ENCODE measurements around the gene S100A16. TPM values are rescaled to one million over a fixed set of nuclear protein-coding genes. Genes with fewer than 3 reads are reported as not detected.

S100A16 gene
- total RNA-seq, 6 donors from 2014 or later: 33.5 to 133 (median 55.7) TPM

DNA sequence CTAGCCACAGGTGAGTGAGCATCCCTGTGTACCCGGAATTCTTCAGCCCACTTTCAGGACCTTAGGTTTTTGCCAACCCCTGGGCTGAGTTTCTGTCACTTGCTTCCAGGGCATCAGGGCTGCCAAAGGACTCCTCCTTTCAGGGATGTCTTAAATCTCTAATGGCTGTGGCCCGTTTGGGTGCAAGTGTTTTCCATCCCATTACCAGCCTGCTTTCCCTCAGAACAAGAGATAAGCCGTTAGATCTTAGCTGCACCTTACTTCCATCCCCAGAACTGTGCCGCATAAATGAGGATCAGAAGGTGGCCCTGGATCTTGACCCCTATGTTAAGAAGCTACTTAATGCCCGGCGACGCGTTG, 46.2 kb upstream of the S100A16 start:
- no peak for DNase-seq
- no peak for ATAC-seq (ENCODE audit: low FRiP score in 2 of 2)
- Histone ChIP-seq H3K9me3 (no peaks in the 10 kb centered on the region), H3K4me1 (peaks cover 8 to 18% (median 13%) of the 10 kb centered on the region in 4 donors), H3K27me3 (no peaks in the 10 kb centered on the region), H3K27ac (peak overlapping the region; percentile 92 to 99 (median 94)), H3K4me3 (peak overlapping the region; percentile 48 to 95 (median 77)), H3K36me3 (peaks cover 21 to 37% (median 33%) of the 10 kb centered on the region in 4 donors)
- 35 to 45% methylated on average over 7 to 8 of the region's 8 CpGs for WGBS, 2 donors
- TF ChIP-seq POLR2AphosphoS5 (IDR thresholded peaks at IDR 0.05) (no peak), POLR2A (IDR thresholded peaks at IDR 0.05) (no peak)
- TF ChIP-seq, protein P1, sequence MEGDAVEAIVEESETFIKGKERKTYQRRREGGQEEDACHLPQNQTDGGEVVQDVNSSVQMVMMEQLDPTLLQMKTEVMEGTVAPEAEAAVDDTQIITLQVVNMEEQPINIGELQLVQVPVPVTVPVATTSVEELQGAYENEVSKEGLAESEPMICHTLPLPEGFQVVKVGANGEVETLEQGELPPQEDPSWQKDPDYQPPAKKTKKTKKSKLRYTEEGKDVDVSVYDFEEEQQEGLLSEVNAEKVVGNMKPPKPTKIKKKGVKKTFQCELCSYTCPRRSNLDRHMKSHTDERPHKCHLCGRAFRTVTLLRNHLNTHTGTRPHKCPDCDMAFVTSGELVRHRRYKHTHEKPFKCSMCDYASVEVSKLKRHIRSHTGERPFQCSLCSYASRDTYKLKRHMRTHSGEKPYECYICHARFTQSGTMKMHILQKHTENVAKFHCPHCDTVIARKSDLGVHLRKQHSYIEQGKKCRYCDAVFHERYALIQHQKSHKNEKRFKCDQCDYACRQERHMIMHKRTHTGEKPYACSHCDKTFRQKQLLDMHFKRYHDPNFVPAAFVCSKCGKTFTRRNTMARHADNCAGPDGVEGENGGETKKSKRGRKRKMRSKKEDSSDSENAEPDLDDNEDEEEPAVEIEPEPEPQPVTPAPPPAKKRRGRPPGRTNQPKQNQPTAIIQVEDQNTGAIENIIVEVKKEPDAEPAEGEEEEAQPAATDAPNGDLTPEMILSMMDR (IDR thresholded peaks at IDR 0.05): no peak

DNA sequence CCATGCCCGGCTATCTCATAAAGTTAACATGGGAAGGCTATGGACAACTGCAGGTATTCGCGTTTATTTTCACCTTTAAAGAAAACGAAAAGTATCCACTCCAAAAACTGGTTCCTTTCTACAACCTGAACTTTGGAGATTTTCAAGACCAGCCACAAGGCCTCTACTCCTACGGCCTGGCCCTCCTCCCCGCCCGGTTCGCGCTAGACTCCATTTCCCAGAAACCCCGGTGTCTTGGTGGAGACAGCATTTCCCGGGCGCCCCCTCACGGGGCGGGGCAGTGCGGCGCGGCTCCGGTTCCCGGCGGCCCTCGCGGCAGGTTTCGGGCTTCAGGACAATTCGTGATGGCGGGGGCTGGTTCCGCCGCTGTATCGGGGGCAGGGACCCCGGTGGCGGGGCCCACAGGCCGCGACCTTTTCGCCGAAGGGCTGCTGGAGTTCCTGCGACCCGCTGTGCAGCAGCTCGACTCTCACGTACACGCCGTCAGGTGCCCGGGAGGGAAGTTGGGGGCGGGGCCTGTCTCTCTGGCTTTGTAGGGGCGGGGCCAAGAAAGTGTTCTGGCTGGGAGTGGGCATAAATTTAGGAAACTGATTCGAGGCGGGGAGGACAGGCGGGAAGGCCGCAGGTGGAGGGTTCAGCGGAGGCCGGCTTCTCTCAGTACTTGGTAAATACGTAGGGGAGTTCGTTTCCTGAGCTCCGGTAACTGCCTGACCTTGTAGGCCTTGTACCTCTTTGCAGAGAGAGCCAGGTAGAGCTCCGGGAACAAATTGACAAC, 45.6 kb upstream of the S100A16 start, which contains the start of gene SNAPIN:
Gene SNAPIN, plus strand, starts transcription at position 304 of the 775 bp plus-strand sequence. Its CDS starts 41 bp downstream, at position 345.
- peaks cover 15 to 31% (median 29%) of the 10 kb centered on the region in 4 donors for H3K36me3 ChIP-seq
- H3K9me3 ChIP-seq: no peaks in the 10 kb centered on the region
- H3K27me3 ChIP-seq: no peaks in the 10 kb centered on the region
- DNase-seq (peak; percentile 93 to 98), ATAC-seq (ENCODE audit: low FRiP score in 2 of 2) (peak; percentile 97 to 99)
- 3 to 10% methylated on average over 10 to 51 of the region's 53 CpGs for WGBS, 2 donors
- H3K4me3 ChIP-seq: peak within 1 kb of the TSS; percentile 48 to 95 (median 77)
- H3K4me1 ChIP-seq: peaks cover 8 to 18% (median 13%) of the 10 kb centered on the region in 4 donors
- TF ChIP-seq EP300 (IDR thresholded peaks at IDR 0.05) (peak in 1 of 4 donors; percentile 66), POLR2AphosphoS5 (IDR thresholded peaks at IDR 0.05) (peak; percentile 82 to 83), POLR2A (IDR thresholded peaks at IDR 0.05) (peak in 3 of 4 donors; percentile 35 to 83 (median 47))
- TF ChIP-seq, protein P1 (IDR thresholded peaks at IDR 0.05): peak in 3 of 6 experiments; percentile 19 to 23 (median 20)
- peak within 1 kb of the TSS; percentile 92 to 99 (median 94) for H3K27ac ChIP-seq

- peaks cover 15 to 28% (median 21%) of the 10 kb centered on the region in 4 donors for H3K4me1 ChIP-seq
- DNase-seq: peak in 1 of 2 donors; percentile 69
Observed at GRCh38 chr1:153655333-153655732, 42.4 kb upstream of the S100A16 start.

DNA sequence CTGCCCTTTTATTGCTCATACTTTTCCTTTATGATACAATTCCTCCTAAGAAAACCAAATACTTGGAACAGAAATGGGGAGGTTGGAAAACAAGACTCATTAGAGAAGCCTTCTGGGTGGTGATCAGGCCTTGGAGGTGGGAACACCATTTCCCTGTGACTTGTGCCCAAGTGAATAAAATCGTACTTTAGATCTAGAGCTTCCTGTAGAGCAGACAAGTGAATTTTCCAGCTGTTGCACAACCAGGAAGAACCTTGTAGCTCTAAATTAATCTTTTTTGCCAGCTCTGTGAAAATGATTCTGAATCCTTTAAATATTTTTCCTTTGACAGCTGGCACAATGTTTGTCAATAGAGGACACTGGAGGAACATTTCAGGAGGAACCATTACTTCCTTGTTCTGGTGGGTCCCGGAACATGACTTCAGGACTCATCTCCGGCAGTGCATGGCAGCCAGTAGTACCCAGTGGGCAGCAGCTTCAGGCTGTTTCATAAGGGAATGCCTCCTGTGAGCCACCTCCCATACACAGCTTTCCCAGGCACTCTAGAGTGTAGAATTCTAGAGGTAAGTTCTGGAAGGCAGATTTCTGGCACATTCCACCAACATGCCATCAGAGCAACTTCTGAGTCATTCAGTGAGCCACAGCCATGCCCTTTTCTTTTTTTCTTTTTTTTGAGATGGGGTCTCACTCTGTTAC, 40.0 kb upstream of the S100A16 start:
- TF ChIP-seq POLR2A (IDR thresholded peaks at IDR 0.05) (no peak), POLR2AphosphoS5 (IDR thresholded peaks at IDR 0.05) (no peak), EP300 (IDR thresholded peaks at IDR 0.05) (no peak)
- TF ChIP-seq, protein P1 (IDR thresholded peaks at IDR 0.05): no peak
- Histone ChIP-seq H3K27ac (peak overlapping the region; percentile 32 to 74 (median 66)), H3K4me3 (no peak overlapping the region), H3K4me1 (peaks cover 6 to 17% (median 9%) of the 10 kb centered on the region in 4 donors), H3K27me3 (no peaks in the 10 kb centered on the region), H3K36me3 (no peaks in the 10 kb centered on the region), H3K9me3 (no peaks in the 10 kb centered on the region)
- ATAC-seq (ENCODE audit: low FRiP score in 2 of 2) (peak; percentile 58 to 79), DNase-seq (peak in 1 of 2 donors; percentile 56)
- 31 to 63% methylated on average over 3 of the region's 3 CpGs for WGBS, 2 donors

More at GRCh38 chr1:153655333-153655732, 42.4 kb upstream of the S100A16 start:
- H3K9me3 ChIP-seq: no peaks in the 10 kb centered on the region
- no peaks in the 10 kb centered on the region for H3K36me3 ChIP-seq
- WGBS, 2 donors: 59 to 82% methylated on average over 3 of the region's 3 CpGs
- peak overlapping the region in 2 of 4 donors; percentile 44 to 68 for H3K27ac ChIP-seq
- no peaks in the 10 kb centered on the region for H3K27me3 ChIP-seq
- H3K4me3 ChIP-seq: no peak overlapping the region
- no peak for ATAC-seq (ENCODE audit: low FRiP score in 2 of 2)
- TF ChIP-seq EP300 (IDR thresholded peaks at IDR 0.05): no peak
- TF ChIP-seq POLR2A (IDR thresholded peaks at IDR 0.05): no peak
- TF ChIP-seq, protein P1 (IDR thresholded peaks at IDR 0.05): no peak
